C4-2B (cell line): ENCODE results near the gene CSMD2.

Source experiments
- H3K27ac ChIP-seq: fragments of 450-650 bp; 2 replicates; pipeline ENCODE4 v1.5.1; 2017
- ZFX ChIP-seq: fragments of 450-650 bp; IDR thresholded peaks from 2 replicates; pipeline ENCODE4 v1.6.1; 2017
- TF ChIP-seq, protein P1 (sequence below): fragments of 450-650 bp; conservative IDR thresholded peaks from 2 replicates; pipeline ENCODE4 v1.5.1; 2017; ENCODE audit warnings: mild to moderate bottlenecking

The CSMD2 gene

DNA sequence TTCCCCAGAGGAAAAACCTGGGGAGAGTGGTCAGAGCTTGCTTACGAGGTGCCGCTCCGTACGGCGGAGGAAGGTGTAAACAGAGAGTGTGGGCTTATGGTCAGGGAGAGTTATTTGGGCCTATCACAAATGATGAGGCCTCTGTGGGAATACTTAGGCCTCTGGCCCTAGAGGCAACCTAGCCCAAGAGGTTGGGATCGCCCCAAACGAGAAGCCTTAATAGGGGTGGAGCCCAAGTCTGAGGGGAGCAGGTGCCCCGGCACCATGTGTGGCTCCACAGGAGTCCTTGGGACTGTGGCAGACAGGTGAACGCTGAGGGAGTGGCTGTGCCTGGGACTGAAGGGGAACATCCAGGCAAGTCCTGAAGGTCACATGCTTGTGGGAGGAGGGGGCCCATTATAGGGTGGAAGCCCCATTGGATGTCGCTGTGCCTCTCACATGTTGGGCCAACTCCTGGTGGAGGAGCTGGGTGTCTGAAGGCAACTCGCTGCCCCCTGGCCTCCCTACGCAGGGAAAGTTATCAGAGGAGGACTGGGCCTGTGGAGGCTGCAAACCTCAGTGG lies 557.5 kb downstream of the CSMD2 start:
- TF ChIP-seq, protein P1, sequence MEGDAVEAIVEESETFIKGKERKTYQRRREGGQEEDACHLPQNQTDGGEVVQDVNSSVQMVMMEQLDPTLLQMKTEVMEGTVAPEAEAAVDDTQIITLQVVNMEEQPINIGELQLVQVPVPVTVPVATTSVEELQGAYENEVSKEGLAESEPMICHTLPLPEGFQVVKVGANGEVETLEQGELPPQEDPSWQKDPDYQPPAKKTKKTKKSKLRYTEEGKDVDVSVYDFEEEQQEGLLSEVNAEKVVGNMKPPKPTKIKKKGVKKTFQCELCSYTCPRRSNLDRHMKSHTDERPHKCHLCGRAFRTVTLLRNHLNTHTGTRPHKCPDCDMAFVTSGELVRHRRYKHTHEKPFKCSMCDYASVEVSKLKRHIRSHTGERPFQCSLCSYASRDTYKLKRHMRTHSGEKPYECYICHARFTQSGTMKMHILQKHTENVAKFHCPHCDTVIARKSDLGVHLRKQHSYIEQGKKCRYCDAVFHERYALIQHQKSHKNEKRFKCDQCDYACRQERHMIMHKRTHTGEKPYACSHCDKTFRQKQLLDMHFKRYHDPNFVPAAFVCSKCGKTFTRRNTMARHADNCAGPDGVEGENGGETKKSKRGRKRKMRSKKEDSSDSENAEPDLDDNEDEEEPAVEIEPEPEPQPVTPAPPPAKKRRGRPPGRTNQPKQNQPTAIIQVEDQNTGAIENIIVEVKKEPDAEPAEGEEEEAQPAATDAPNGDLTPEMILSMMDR: no peak
- TF ChIP-seq ZFX: no peak
- H3K27ac ChIP-seq: no peak overlapping the region

DNA sequence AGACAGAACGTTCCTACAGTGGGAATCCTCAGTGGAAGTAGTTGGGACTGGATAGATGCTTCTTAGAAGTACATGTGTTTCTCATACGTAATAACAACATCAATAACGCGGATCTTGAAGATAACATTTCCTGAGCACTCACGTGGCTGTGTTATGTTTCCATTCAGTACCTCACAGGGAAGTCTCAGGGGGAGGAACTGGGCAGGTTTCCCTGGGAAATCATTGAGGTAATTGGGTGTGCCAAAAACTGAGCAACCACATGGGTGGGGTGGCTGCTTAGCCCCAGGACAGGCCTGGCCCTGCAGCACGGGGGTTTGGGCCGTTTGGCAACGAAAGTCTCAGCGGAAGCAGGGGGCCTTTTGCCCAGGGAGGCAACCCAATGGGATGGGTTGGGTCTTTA lies 558.8 kb downstream of the CSMD2 start:
- TF ChIP-seq ZFX: no peak
- TF ChIP-seq, protein P1: no peak
- H3K27ac ChIP-seq: no peak overlapping the region

DNA sequence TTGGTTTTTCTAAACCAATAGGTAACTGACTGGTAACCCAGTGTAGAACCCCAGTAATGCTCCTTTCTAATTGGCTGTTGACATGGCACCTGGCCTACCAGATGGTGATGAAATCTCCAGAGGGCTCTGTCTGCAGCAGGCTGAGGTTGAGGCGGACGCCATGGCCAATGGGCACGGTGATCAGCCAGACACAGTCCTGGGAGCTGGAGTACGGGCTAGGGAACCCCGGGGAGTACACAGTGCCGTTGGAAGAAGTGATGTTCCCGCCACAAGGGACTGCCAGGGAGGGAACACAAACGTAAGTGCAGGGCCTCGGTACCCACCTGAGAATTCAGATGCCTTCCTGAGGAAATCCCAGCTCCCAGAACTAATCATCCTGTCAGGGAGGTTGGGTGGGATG lies 562.8 kb downstream of the CSMD2 start:
- no peak for TF ChIP-seq ZFX
- TF ChIP-seq, protein P1: no peak
- H3K27ac ChIP-seq: no peak overlapping the region

DNA sequence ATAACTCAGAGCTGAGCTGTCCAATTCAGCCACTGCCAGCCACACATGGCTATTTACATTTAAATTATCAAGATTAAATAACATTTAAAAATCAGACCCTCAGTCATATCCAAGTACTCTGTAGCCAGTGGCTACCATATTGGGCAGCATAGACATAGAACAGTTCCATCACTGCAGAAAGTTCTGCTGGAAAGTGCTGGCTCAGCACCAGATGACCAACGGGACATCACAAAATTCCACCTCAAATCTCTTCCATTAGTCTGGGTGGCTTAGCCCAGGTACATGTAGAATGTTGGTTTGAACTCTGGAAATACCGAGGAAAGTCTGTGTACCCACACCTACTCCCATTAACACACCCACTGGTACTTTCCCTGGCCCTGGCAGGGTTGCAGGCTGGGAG lies 563.3 kb downstream of the CSMD2 start:
- TF ChIP-seq ZFX: no peak
- TF ChIP-seq, protein P1: no peak
- H3K27ac ChIP-seq: no peak overlapping the region

DNA sequence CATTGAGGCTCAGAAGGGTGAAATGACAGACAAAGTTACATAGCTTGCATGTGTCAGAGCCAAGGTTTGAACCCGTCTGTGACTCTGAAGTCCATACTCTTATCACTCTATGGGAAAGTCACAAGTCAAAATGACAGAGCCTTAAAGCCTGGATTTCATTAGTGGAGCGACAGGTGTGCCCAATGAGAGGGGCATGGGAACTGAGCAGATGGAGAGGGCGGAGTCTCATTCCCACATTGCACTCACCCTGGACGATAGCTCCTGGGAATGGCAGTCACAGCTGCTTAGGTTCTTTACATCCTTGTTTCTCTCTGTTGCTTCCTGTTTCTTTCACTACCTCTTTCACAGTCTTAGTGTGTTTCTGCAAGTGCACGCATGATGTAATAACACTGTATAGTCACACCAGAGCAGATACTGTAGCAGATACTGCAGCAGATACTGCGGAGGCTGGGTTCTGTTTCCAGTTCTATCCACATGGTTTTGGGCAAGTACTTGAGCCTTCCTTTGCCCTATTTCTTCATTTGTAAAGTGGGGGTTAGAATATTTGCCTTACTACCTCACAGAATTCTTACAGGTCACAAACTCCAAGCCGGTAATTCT lies 565.4 kb downstream of the CSMD2 start:
- no peak for TF ChIP-seq ZFX
- TF ChIP-seq, protein P1: no peak
- no peak overlapping the region for H3K27ac ChIP-seq

DNA sequence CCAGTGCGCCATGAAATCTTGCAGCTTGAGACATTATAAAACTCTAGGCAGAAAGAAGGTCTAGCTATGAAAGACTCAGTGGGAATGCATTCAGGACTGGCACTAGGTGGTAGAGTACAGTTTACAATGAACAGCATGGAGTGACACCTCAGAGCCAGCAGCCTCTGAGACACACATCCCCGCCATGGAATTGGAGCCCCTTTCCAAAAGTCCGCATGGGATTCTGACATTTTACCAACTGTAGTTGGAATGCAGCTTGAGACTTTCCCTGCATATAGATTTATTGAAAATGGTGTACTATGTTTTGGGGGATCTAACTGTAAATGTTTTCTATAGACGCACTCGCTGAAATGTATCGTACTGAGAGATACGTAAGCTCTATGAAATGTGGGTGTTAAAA lies 576.3 kb downstream of the CSMD2 start:
- H3K27ac ChIP-seq: no peak overlapping the region
- no peak for TF ChIP-seq ZFX
- TF ChIP-seq, protein P1: no peak

DNA sequence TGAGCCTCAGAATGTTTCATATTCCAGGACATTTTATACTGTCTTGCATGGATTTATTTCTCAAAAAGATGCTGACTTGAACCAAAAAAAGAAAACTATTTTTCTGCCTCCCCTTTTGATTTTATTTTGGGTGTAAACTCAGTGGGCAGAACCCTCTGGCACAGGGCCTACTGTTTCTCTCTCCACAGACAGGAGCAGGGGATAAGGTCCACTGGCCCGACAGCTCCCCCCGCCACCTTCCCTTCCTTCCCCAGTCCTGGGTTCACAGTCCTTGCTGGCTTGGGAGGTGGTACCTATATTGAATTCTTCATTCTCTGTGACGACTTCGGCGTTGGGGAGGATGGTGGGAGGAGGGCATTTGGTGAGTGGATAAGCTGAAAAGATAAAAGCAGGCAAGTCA lies 578.2 kb downstream of the CSMD2 start:
- no peak overlapping the region for H3K27ac ChIP-seq

More for the DNA sequence above, 578.2 kb downstream of the CSMD2 start:
- TF ChIP-seq ZFX: no peak
- TF ChIP-seq, protein P1: no peak
